COLO829 (cell line): ENCODE results near the gene DNAAF1.
"Not testable (repeated sequence)": the region's sequence is repeated elsewhere in the genome, so short reads cannot be mapped to it uniquely, and the experiment has no call there.

Source experiments
- DNase-seq: peaks from one replicate; pipeline ENCODE4 v3.0.0; 2012; ENCODE audit warnings: low spot score

DNAAF1 gene

DNA sequence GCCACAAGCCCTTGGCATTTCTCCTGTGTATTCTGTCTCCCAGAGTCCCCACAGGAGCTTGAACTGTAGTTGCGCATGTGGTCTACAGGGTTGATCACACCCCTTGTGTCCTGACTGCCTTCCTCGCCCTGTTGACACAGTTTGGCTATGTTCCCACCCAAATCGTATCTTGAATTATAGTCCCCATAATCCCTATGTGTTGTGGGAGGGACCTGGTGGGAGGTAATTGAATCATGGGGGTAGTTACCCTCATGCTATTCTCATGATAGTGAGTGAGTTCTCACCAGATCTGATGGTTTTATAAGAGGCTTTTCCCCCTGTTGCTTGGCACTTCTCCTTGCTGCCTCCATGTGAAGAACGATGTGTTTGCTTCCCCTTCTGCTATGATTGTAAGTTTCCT is 67.0 kb downstream of the DNAAF1 start:
- no peak for DNase-seq

DNA sequence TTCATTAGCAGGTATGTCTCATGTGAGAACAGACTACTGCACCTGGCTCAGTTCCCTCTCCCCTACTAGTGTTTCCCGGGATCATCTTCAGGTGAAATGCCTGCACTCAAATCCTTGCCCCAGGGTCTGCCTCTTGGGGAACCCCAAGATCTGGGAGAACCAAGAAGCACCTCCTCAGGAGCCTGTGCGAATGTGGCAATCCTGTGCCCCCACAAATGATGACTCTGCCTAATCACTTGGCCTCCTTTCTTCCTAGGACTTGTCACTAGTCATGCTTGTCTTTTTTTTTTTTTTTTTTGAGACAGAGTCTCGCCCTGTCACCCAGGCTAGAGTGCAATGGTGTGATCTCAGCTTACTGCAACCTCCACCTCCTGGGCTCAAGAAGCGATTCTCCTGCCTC is 67.5 kb downstream of the DNAAF1 start:
- DNase-seq = no peak

DNA sequence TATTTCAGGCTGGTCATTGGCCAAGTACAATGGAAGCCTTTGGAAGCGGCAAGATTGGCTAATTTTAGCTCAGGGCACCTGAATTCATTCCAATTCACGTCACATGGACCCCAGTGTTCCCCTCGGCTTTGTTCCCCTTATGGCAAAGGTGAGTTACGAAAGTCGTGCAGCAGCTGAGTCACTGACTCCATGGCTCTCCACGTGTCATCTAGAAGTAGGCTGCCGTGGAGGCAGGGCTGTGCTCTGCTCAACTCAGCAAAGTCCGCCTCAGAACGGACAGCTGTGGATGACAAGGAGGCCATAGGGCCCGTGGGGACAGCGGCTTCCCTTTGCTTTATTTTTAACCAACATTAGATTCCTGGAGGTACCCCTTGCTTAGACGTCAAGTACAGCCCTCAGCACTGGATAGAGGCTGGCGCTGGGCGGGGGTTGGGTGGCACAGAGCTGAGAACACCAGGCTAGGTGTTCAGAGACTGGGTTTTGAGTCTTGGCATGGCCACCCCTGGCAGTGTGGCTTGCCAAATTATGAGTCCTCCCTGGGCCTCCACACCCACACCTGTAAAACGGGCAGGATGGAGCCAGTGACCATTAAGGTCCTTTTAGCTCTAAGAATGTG is 69.5 kb downstream of the DNAAF1 start:
- no peak for DNase-seq

DNA sequence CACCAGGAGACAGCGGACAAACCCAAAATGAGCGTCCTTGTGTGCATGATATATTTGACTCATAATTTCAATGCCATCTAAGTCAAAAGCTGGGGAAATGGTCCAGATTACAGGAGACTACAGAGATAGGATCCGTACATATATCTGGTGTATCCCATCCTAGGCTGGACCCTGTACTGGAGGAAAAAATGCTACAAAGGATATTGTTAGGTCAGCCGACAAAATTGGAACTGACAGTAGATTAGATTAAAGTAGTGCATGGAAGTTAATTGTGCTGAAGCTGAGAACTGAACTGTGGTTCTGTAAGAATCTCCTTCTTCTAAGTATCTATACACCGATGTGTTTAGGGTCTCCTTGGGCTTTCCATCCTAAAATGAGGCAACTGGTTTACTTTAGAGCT is 70.4 kb downstream of the DNAAF1 start:
- no peak for DNase-seq

DNA sequence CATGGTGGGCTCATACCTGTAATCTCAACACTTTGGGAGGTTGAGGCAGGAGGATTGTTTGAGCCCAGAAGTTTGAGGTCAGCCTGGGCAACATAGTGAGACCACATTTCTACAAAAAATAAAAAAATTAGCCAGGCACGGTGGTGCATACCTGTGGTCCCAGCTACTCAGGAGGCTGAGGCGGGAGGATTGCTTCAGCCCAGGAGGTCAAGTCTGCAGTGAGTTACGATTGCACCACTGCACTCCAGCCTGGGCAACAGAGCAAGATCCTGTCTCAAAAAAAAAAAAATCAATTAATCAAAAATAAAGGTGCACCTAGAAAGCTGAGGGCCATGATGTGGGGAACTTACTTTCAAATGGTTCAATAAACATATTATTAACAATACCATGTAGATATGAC is 71.0 kb downstream of the DNAAF1 start:
- not testable (repeated sequence) for DNase-seq

DNA sequence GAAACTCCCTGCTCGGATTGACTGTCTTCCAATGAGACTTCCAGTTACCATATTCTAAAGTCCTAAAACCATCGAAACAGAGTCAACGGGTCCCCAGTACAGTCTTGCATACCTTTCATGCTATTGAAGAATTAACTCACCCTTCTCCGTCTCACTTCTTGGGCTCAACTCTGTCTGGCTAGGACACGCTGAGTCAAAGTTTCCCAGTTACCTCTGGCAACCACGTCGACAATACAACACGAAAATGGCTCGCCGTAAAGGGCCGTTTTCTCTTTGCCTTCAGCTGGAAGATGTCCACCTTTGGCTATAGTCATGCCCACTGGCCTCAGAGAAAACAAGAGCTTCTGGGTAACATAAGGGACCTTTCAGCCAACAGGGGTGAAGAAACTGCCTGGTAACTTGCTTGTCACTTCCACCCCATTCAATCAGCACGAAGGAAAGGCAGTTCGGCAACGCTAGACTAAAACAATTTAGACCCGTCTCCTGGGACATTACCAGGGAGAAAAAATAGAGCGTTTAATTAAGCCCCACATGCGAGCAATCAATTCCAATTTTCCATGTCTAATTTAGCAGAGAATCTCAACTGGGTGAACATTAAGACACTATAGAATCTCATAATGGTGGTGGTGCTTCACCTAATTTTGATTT is 73.2 kb downstream of the DNAAF1 start:
- DNase-seq = no peak

DNA sequence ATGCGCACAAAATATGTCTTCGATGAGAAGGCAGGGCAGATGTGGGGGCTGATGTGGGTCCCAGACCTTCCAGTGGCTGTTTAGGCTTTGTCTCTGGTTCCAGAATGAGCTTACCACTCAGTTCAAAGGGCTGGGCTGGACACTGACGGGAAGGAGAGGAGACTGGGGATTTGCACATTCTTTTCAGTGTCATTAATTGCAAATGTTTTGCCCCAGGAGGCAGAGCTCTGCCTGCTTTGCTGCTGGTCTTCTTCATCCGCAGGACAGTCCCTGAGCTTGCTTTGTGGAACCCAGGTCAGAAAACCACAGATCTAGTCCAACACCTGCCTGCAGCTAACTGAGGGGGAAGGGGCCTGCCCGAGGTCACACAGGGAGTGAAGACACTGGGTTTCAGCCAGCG is 73.8 kb downstream of the DNAAF1 start:
- DNase-seq = no peak

DNA sequence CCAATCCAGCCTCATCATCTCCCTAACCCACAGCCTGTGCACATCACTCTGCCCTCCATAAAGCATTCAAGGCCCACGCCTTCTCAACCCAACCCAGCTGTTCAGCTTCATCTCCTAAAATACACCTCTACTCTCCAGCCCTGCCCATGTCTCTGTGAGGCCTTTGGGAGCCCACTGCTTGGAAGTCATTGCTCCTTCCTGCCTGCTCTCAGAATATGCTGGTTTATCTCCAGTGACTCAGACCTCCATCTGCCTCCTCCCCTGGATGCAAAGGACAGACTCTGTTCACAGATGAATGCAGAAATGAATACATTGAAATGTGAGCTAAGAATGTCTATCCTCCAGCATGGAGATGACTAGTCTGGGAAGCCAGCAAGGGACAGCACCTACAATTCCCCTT is 75.7 kb downstream of the DNAAF1 start:
- no peak for DNase-seq

DNA sequence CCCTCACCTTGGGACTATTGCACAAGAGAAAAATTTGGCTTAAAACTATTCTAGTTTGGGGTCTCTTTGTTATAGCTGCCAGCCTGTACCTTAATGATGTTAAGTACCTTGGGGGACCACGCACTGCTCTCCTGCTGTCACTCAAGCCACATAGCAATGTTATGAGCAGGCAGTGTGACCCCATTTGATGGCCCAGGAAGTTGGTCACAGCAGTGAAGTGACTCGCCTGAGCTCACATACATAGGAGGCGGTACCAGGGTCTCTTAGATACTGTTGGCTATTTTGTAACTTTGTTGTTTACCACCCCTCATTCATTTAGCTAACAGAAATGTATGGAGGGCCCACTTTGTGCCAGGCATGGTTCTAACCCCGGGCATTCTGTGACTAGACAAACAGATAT is 78.3 kb downstream of the DNAAF1 start:
- no peak for DNase-seq

DNA sequence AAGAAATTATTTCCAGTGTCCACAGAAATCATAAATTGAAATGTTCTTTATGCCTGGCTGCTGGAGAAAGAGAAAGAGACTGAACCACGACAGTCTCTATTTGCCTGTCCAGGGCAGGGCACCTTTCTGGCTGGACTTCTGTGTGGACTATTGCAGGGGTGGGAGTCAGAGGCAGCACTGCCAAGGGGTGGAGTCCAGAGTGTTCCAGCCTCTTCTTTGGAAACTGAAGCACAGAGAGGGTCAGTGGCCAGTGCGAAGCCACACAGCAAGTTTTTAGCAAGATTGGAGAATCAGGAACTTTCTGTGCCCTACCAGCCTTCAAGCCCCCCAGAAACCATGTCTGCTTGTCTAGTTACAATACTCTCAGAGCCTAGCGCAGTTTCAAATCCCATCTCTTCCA is 79.4 kb downstream of the DNAAF1 start:
- DNase-seq = no peak

DNA sequence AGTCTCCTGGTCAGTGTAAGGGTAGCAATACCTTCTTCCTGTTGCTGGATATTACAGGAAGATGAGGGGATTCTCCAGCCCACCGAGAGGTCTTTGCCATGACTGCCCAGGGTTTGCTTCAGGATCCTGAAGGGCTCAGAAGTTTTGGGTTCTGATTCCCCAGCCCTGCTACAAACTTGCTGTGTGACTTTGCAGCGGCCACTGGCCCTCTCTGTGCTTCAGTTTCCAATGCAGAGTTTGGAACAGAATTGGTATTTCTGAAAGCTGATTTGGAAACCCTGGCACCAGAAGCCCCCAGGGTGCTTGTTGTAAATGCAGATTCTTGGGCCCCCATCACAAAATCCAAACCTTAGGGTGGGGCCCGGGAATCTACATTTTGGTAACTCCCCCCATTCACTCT is 80.0 kb downstream of the DNAAF1 start:
- DNase-seq = no peak

DNA sequence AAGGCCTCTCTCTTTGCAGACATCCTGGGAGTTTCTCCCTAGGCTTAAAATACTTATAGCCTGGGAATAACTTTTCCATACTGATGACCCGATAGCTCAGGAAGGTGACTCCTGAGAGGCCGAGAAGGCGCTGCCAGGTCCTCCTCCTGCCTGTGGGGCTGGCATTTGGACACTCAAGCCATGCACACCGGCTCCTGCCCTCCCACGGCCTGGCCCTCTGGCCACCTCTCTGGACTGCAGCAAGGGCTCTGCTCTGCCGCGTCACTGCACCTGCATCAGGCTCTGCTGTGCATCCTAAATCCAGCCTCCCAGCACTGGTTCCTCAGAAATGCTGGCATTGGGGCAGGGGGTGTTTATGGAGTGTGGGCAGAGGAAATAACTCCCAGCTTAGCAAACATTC is 80.5 kb downstream of the DNAAF1 start:
- DNase-seq = no peak

DNA sequence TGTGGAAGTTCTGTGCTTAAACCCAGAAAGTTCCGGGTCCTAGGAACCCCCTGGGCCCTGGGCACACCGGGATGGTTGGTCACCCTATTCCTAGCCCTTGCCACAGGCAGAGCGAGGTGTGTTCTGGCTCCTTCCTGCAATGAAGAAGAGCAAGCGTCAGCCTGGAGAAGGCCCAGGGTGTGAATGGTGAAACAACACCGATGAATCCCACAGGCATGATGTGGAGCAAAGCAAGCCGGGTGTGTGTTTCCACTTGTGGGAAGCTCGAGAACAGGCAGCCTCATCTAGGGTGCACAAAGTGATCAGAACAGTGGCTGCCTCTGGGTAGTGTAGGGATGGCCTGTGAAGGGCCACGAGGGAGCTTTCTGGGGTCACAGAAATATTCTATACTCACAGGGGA is 80.9 kb downstream of the DNAAF1 start:
- no peak for DNase-seq
